ENCODE data around the gene ZBTB7C. TPM values are rescaled to one million over a fixed set of nuclear protein-coding genes. Genes with fewer than 3 reads are reported as not detected.
A peak's percentile ranks its signal among the peaks of the same experiment; 100 is the strongest.

Gene ZBTB7C
- total and polyA plus RNA-seq, 8 donors = 3.0 to 47.8 (median 19.3) TPM

- peaks cover 0 to 8% (median 3%) of the 10 kb centered on the region in 4 donors for H3K4me1 ChIP-seq
- H3K36me3 ChIP-seq = no peaks in the 10 kb centered on the region
- no peak overlapping the region for H3K27ac ChIP-seq
- no peaks in the 10 kb centered on the region for H3K27me3 ChIP-seq
- TF ChIP-seq CTCF (IDR thresholded peaks at IDR 0.05) (no peak), POLR2AphosphoS5 (IDR thresholded peaks at IDR 0.05) (no peak), EP300 (IDR thresholded peaks at IDR 0.05) (no peak), POLR2A (IDR thresholded peaks at IDR 0.05) (no peak)
- intact Hi-C loops (cut with DNase I; ENCODE audit: low total_unique reads) = loop anchor here (5.0 kb wide), 1 partner anchor 316 kb away; no protein-coding TSS in a partner anchor
- WGBS, 5 donors = 44 to 60% (median 53%) methylated on average over 1 to 2 of the region's 2 CpGs
- H3K9me3 ChIP-seq = no peaks in the 10 kb centered on the region
- no peak overlapping the region for H3K4me3 ChIP-seq
- DNase-seq = no peak
These were observed 60.4 kb downstream of the ZBTB7C start for GRCh38 chr18:48348739-48349138.

DNA sequence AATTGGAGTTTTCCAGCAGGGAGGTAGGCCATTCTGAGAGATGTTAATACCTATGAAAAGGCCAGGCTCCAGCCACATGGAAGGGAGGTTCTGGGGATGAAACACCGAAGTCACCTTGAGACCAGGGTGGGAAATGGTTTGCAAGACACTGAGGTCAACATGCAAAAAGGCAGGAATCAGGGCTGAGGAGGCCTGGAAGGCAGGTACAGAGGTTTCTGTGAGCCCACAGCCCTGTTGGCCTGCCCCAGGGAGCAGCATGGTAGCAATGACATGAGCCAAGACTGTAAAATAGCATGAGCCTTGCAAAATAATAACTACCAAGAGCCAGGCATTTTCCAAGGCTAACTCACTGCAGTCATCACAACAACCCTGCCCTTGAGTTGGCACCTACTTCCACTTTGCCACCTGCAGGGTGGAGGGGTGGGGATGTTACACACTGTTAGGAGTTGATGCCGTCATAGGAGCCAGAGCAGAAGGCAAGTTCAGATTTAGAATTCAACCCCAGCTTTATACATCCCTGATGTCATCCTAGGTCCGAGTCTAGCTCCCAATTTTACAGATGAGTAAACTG, 61.3 kb downstream of the ZBTB7C start:
- 69 to 93% (median 88%) methylated on average over 3 of the region's 3 CpGs for WGBS, 5 donors
- intact Hi-C loops (cut with DNase I; ENCODE audit: low total_unique reads) = loop anchor here (5.0 kb wide), 1 partner anchor 316 kb away; no protein-coding TSS in a partner anchor

GRCh38 chr18:48345596-48345995, 63.6 kb downstream of the ZBTB7C start:
- peak in 1 of 2 donors; percentile 51 for DNase-seq
- Histone ChIP-seq H3K36me3 (no peaks in the 10 kb centered on the region), H3K4me1 (peaks cover 0 to 36% (median 3%) of the 10 kb centered on the region in 4 donors), H3K9me3 (no peaks in the 10 kb centered on the region), H3K4me3 (no peak overlapping the region), H3K27me3 (no peaks in the 10 kb centered on the region), H3K27ac (no peak overlapping the region)
- intact Hi-C loops (cut with DNase I; ENCODE audit: low total_unique reads) = loop anchor here (5.0 kb wide), 1 partner anchor 313 kb away; no protein-coding TSS in a partner anchor
- WGBS, 5 donors = 49 to 81% (median 73%) methylated on average over 2 of the region's 2 CpGs
- no peak for TF ChIP-seq POLR2AphosphoS5 (IDR thresholded peaks at IDR 0.05)
- peak in 4 of 7 experiments; percentile 25 to 62 (median 30) for TF ChIP-seq CTCF (IDR thresholded peaks at IDR 0.05)
- no peak for TF ChIP-seq POLR2A (IDR thresholded peaks at IDR 0.05)

More for the DNA sequence above, 61.3 kb downstream of the ZBTB7C start:
- Histone ChIP-seq H3K9me3 (no peaks in the 10 kb centered on the region), H3K36me3 (no peaks in the 10 kb centered on the region), H3K4me1 (peaks cover 0 to 17% (median 3%) of the 10 kb centered on the region in 4 donors), H3K27me3 (no peaks in the 10 kb centered on the region), H3K27ac (no peak overlapping the region), H3K4me3 (no peak overlapping the region)
- TF ChIP-seq POLR2AphosphoS5 (IDR thresholded peaks at IDR 0.05) (no peak), POLR2A (IDR thresholded peaks at IDR 0.05) (no peak), CTCF (IDR thresholded peaks at IDR 0.05) (no peak), EP300 (IDR thresholded peaks at IDR 0.05) (no peak)
- no peak for DNase-seq

GRCh38 chr18:48342581-48342980, 66.6 kb downstream of the ZBTB7C start:
- WGBS, 5 donors = 68 to 83% (median 73%) methylated on average over 6 of the region's 6 CpGs
- H3K27ac ChIP-seq = peak overlapping the region in 3 of 5 donors; percentile 10 to 48 (median 37)
- H3K4me1 ChIP-seq = peaks cover 0 to 36% (median 3%) of the 10 kb centered on the region in 4 donors
- H3K27me3 ChIP-seq = no peaks in the 10 kb centered on the region
- DNase-seq = no peak
- no peaks in the 10 kb centered on the region for H3K36me3 ChIP-seq
- H3K4me3 ChIP-seq = no peak overlapping the region
- no peaks in the 10 kb centered on the region for H3K9me3 ChIP-seq
- intact Hi-C loops (cut with DNase I; ENCODE audit: low total_unique reads) = no loop called here
- TF ChIP-seq POLR2AphosphoS5 (IDR thresholded peaks at IDR 0.05) (no peak), EP300 (IDR thresholded peaks at IDR 0.05) (no peak), POLR2A (IDR thresholded peaks at IDR 0.05) (no peak), CTCF (IDR thresholded peaks at IDR 0.05) (no peak)
